Left hindlimb (tissue), 1 donor: ENCODE data around the gene SETD1B.

Experiments used
- DNase-seq: peaks from one replicate; pipeline ENCODE4 v3.0.0-alpha.2; 2018

SETD1B gene

DNA sequence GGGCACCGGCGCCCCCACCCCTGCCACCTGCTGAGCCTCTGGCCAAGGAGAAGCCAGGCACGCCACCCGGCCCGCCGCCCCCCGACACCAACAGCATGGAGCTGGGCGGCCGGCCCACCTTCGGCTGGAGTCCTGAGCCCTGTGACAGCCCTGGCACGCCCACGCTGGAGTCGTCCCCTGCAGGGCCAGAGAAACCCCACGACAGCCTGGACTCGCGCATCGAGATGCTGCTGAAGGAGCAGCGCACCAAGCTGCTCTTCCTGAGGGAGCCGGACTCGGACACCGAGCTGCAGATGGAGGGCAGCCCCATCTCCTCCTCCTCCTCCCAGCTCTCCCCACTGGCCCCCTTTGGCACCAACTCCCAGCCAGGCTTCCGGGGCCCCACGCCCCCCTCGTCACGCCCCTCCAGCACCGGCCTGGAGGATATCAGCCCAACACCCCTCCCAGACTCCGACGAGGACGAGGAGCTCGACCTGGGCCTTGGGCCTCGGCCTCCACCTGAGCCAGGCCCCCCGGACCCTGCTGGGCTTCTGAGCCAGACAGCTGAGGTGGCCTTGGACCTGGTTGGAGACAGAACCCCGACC, 6.5 kb downstream of the SETD1B start:
- no peak for DNase-seq

DNA sequence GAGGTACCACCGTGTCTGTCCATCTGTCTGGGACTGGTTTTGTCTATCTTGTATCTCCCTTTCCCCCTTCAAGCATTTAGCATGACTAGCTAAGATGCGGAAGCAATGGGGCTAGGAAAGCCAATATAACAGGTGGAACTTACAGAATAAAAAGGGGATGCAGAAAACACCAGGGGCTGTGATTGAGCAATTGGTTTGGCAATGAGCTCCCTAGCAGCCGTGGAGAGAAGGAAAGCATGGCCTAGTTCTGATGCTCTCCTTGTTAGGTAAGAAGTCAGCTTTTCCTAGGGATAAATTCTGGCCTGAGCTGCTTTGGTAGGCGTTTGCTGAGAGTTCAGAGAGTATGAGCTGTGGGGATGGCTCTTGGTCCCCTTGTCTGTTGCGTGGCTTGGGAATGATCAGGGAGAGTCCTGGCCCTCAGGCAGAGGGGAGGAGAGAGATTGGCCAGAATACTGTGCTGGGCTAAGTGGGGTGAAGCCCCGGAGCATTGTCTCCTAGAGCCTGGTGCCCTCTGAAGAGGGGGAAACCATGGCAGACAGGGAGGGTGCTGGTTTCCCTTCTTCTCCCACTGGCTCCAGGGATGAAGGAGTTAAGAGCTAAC, 7.1 kb downstream of the SETD1B start:
- DNase-seq, result no peak

DNA sequence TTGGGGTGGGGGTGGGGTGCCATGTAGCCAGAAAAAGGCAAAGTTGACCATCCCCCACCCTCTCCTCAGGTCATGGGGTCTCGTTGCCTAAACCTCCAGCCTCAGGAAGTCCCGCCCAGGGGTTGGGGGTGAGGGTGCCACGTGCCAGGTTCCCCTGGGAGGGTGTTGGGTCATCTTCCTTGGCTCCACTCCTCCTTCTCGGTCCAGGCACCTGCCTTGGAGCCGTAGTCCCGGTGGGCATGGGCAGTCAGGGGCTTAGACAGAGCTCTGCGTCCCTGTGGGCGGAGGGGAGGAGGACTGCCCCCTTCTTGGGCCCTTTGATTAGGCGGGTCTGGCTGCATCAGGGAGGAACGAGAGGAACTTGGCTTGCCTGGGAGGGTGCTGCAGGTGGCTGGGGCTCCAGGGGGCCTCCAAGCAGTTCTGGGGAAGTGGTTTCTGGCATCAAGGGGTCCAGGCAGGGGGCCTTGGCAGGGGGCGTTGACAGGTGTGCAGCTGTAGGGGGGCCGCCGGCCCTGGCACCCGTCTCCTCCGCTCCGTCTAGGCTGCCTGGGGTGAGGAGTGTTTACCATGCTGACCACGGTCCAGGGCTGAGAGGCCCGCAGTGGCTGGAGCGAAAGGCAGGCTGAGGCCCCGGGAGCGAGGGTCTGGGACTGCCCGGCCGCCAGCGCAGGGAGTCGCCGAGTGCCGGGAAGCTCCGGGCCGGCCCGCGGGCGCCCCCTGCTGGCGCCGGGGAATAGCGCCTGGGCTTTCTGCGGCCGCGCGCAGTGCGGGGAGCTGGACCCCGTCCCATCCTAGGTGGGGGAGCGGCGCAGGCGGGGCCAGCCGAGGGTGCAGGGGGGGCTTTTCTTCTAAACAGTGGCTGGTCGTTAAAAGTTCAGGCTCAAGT, 7.9 kb downstream of the SETD1B start:
- peak; percentile 85 for DNase-seq

DNA sequence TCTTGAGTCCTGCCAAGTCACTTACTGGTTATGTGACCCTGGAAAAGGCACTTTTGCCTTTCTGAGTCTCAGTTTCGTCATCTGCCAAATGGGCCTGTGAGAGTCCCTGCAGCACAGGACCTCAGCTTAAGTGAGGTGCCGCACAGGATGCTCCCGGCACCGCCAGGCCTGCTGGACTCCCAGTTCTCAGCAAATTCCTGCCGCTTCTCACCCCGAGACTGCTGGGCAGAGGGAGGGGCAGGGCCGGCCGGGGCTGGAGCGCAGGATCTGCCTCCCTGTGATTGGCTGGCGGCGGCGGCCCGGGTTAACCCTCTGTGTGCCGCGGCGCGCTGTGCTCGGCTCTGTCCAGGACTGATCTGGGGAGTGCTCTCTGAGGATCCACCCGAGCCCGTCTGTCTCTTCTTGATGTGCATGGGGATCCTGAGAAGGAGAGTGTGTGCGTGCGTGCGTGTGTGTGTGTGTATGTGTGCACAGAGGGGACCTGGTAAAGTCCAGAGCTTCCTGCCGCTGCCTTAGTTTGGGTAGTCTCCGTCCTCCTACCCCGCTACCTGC, 8.6 kb downstream of the SETD1B start:
- peak; percentile 71 for DNase-seq

DNA sequence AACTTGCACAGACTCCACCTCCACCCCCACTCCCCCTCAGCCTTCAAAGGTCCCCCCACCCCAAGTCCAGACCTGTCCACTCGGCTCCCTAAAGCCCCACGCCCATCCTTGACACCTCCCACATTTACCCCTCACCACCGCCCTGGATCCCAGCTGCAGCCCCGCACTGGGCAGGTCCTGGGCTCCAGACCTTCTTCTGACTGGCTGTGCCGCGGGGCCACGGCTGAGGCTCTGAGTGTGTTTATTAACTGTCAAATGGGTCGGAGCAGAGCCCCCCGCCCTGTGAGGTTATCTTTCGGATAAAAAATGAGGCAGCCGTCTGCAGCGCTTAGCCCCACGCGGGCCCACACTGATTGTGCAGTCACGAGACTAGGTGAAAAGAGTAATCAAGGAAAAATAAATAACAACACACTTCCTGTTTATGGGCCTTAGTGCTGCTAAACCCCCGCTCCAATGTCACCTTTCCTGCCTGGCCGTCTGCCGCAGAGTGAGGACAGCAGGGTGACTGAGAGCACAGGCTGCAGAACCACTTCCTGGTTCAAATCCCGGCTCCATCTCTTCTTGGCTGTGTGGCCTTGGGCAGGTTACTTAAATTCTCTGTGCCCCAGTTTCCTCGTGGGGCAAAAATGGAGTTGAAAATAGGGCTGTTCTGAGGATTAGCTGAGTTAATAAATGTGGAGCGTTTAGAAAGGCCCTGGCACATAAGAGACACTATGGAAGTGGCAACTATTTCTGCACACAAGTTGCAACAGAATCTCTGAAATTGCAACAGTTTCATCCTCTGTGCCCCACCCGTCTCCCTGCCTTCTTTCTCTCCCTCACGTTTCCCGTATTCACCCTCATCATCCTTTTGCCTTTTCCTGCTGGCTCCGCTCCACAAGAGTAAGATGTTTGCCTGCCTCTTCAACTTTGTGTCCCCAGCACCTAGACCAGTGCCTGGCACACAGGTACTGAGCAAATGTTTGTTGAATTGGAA, 9.4 kb downstream of the SETD1B start:
- no peak for DNase-seq

DNA sequence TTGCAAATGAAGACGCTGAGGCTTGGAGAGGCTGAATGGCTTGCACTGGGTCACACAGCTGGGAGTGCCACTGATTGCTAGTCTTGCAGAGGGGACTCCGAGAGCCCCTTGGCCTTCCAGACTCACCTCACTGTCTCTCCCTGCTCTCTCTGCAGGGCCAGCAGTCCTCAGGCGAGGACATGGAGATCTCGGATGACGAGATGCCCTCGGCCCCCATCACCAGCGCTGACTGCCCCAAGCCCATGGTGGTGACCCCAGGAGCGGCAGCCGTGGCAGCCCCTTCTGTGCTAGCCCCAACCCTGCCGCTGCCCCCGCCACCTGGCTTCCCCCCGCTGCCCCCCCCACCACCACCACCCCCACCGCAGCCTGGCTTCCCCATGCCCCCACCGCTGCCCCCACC, 10.1 kb downstream of the SETD1B start:
- DNase-seq, result no peak

DNA sequence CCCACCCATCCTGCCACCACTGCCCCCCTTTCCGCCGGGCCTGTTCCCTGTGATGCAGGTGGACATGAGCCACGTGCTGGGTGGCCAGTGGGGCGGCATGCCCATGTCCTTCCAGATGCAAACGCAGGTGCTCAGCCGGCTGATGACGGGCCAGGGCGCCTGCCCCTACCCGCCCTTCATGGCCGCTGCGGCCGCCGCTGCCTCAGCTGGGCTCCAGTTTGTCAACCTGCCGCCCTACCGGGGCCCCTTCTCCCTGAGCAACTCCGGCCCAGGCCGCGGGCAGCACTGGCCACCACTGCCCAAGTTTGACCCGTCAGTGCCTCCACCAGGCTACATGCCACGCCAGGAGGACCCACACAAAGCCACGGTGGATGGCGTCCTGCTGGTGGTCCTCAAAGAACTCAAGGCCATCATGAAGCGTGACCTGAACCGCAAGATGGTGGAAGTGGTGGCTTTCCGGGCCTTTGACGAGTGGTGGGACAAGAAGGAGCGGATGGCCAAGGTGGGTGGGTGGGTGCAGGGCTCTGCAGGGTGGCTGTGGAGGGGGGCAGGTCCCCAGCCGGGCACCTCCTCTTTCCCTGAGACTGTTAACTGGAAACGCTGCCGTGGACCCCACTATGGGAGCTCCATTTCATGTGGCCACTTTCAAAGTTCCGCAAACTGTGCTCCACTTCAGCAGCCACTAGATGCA, 10.8 kb downstream of the SETD1B start:
- DNase-seq, result no peak

DNA sequence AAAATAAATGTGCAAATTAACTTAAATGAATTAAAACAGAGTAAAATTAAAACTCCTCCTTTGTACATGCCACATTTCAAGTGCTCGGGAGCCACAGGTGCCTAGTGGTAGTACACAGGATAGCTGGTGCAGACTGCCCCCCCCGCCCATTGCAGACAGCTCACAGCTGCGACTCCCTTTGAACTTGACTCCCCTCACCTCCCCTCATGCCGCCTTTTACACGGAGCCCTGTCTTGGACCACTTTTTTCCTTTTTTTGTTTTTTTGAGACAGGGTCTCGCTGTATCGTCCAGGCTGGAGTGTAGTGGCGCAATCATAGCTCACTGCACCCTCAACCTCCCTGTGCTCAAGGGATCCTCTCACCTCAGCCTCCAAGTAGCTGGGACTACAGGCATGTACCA, 11.5 kb downstream of the SETD1B start:
- no peak for DNase-seq

DNA sequence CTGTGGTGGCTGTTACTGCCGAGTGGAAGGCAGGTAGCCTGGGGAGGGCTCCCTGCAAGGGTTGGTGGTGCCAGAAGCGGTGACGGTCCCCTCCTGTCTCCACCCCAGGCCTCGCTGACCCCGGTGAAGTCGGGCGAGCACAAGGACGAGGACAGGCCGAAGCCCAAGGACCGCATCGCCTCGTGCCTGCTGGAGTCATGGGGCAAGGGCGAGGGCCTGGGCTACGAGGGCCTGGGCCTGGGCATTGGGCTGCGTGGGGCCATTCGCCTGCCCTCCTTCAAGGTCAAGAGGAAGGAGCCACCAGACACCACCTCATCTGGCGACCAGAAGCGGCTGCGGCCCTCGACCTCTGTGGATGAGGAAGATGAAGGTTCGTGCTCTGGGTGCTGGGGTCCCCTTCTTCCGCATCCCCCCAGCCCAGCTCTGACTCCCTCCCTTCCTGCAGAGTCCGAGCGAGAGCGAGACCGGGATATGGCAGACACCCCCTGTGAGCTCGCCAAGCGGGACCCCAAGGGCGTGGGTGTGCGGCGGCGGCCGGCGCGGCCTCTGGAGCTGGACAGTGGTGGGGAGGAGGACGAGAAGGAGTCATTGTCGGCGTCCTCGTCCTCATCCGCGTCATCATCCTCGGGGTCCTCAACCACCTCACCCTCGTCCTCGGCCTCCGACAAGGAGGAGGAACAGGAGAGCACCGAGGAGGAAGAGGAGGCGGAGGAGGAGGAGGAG, 13.3 kb downstream of the SETD1B start:
- no peak for DNase-seq

DNA sequence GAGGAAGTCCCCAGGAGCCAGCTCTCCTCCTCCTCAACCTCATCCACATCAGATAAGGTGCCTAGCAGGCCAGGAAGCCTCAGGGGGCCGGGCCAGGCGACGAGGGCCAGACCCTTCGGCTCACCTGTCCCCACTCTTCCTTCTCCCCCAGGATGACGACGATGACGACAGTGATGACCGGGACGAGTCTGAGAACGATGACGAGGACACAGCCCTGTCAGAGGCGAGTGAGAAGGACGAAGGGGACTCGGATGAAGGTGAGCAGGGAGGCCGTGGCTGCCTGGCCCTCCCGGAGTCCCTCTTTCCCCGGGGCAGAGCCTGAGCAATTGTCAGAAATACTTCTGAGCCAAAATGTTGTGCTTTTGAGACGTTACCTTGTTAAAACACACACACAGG, 13.8 kb downstream of the SETD1B start:
- DNase-seq, result no peak

DNA sequence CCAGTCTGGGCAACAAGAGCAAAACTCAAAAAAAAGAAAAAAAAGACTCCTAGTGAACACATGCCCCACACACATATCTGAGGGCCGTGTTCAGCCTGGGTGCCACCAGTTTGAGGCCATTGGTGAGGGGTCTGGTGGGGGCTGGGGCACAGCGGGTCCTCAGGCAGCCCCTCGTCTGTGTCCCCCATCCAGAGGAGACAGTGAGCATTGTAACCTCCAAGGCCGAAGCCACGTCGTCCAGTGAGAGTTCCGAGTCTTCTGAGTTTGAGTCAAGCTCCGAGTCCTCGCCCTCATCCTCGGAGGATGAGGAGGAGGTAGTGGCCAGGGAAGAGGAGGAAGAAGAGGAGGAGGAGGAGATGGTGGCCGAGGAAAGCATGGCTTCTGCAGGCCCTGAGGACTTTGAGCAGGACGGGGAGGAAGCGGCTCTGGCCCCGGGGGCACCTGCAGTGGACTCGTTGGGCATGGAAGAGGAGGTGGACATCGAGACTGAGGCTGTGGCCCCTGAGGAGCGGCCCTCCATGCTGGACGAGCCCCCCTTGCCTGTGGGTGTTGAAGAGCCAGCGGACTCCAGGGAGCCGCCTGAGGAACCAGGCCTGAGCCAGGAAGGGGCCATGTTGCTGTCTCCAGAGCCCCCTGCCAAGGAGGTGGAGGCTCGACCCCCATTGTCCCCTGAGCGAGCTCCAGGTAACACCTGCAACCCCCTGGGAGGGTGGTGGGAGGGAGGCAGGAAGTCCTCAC, 15.6 kb downstream of the SETD1B start:
- DNase-seq, result no peak

DNA sequence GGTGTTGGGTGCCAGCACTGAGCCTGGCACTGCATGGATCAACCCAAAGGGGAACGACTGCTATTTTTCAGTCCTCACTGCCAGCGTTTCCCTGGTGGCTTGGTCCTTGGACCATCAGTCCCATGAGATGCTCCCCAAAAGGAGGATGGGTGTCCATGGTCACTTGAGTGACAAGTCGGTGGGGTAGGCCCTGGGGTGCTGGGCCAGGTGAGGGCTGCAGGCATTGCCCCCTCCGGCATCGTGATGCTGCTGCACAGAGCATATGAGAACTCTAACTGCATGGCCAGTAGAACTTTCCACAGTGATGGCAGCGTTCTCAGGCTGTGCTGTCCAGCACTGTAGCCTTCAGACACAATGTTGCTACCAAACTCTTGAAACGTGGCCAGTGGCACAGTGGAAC, 16.2 kb downstream of the SETD1B start:
- no peak for DNase-seq

DNA sequence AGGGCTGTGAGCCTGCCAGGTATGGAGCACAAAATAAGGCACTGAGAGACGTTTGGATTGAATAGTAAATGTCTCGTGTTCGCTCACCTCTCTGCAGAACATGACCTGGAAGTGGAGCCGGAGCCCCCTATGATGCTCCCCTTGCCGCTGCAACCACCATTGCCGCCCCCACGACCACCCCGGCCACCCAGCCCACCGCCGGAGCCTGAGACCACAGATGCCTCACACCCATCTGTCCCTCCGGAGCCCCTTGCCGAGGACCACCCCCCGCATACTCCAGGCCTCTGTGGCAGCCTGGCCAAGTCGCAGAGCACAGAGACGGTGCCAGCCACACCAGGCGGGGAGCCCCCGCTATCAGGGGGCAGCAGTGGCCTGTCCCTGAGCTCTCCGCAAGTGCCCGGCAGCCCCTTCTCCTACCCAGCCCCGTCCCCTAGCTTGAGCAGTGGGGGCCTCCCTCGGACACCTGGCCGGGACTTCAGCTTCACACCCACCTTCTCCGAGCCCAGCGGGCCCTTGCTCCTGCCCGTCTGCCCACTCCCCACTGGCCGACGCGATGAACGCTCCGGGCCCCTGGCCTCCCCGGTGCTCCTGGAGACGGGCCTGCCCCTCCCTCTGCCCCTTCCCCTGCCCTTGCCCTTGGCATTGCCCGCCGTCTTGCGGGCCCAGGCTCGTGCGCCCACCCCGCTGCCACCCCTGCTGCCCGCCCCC, 18.7 kb downstream of the SETD1B start:
- DNase-seq, result no peak

DNA sequence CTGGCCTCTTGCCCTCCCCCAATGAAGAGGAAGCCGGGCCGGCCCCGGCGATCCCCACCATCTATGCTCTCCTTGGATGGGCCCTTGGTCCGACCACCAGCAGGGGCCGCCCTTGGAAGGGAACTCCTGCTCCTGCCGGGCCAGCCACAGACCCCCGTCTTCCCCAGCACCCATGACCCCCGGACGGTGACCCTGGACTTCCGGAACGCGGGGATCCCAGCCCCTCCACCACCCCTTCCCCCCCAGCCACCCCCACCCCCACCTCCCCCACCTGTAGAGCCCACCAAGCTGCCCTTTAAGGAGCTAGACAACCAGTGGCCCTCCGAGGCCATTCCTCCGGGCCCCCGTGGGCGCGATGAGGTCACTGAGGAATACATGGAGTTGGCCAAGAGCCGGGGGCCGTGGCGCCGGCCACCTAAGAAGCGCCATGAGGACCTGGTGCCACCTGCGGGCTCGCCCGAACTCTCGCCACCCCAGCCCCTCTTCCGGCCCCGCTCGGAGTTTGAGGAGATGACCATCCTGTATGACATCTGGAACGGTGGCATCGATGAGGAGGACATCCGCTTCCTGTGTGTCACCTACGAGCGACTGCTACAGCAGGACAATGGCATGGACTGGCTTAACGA, 19.4 kb downstream of the SETD1B start:
- no peak for DNase-seq

DNA sequence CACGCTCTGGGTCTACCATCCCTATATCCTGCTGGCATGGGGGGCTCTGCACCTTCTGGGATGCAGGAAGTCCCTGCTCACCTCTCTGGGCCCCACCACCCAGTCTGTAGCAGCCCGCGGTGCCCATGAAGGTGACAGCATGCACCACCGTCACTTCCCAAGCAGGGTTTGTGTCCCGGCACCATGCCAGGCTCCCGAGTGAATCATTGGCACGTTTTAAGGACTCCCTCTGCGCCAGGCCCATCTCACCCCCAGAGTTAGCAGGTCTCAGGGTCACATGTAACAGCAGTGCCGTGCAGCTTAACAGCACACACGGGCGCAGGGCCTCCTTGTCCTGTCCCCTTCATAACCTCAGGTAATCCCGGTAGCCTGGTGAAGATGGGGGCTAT, 19.9 kb downstream of the SETD1B start:
- no peak for DNase-seq

DNA sequence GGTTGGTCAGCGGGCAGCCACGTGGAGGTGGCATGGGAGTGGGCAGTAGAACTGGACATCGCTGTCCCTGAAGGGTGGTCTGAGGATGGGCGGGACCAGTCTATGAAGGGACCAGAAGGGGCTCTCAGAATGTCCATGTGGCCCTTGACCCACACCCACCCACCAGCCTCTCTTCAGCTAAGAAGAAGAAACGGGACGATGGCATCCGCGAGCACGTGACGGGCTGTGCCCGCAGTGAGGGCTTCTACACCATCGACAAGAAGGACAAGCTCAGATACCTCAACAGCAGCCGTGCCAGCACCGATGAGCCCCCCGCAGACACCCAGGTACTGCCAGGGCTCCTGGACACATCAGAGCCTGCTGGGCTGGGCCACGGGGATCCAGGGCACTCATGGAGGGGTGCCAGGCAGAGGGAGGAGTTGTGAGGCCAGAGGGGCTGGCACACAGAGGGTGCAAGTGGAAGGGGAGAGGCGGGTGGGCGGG, 21.3 kb downstream of the SETD1B start:
- DNase-seq, result no peak

DNA sequence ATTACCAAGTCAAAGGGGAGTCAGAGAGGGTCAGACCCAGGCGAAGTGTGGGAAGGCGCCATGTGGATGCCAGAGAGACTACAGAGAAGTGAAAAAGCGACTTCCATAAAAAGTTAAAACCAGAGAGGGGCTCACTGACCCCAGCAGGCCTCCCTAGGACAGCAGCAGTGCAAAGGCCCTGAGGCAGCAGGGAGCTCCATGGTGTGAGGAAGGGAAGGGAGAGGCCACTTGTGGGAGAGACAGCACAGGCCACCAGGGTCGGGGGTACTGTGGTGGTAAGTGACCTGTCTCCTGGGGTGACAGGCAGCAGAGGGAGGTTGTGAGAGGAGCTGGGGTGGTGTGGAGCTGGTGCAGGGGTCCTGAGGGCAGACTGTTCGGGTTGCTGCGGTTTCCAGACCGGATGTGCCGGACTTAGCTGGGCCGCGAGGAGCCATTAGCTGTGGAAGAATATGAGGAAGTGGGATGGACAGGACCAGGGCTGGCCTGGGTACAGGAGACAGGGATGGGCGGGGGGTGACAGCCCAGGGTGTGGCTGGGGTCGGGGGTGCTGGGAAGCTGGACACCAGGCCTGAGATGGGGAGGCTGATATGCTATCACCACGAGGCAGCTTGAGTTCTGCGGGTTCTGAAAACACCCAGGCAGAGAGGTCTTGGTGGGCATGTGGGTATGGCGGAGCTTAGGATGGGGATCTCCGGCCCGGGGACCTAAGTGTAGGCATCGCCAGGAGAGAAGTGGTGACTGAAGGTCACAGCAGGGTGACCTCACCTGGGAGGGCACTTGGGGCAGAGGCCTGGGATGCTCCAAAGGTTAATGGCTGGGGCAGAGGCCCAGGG, 22.7 kb downstream of the SETD1B start:
- no peak for DNase-seq

DNA sequence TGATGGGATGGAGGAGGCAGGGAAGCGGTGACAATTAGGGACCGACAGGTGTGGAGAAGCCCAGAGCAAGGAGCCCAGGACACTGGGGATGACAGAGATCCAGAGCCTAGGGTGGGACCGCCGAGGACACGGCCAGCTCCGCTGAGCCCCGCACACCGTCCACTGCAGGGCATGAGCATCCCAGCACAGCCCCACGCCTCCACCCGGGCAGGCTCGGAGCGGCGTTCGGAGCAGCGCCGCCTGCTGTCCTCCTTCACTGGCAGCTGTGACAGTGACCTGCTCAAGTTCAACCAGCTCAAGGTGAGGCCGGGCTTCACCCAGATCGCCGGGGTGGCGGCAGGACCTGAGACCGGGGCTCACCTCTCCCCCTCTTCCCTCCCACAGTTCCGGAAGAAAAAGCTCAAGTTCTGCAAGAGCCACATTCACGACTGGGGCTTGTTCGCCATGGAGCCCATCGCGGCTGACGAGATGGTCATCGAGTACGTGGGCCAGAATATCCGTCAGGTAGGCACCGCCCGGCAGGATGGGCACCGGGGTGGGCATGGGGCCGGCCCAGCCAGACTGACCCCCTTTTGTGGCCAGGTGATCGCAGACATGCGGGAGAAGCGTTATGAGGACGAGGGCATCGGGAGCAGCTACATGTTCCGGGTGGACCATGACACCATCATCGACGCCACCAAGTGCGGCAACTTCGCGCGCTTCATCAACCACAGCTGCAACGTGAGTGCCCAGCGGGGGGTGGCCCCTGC, 23.7 kb downstream of the SETD1B start:
- DNase-seq, result no peak
